H1 (cell line): ENCODE results near the gene HS3ST3B1. TPM values are rescaled to one million over a fixed set of nuclear protein-coding genes. Genes with fewer than 3 reads are reported as not detected.

Experiments used
- CTCF ChIA-PET: fragments of 300-600 bp; sonication (Branson Sonifier 250); formaldehyde crosslinking; loops from one replicate; lab custom pipeline; 2021; ENCODE audit not compliant: partially characterized antibody; lab: Charles Lee
- POLR2A ChIA-PET: fragments of 300-600 bp; sonication (Branson Sonifier 250); formaldehyde crosslinking; loops from one replicate; lab custom pipeline; 2021; ENCODE audit warnings: inconsistent platforms; ENCODE audit not compliant: partially characterized antibody; lab: Charles Lee
- DNase-seq, 2 experiments: peaks; one replicate each; pipeline versions ENCODE4 v3.0.0 to v3.0.0-alpha.2; 2010 to 2022; ENCODE audit warnings: low spot score in 2 of 2, low read depth in 1 of 2, mixed read lengths in 1 of 2
- FAIRE-seq: peaks from 2 replicates; lab custom pipeline; 2011; peaks lifted over from hg19 to GRCh38; lab: Jason Lieb, UNC
- H2AFZ ChIP-seq: 2 replicates; pipeline ENCODE4 v1.8.1; 2012; ENCODE audit warnings: low read length, inconsistent platforms
- H2AK5ac ChIP-seq: 2 replicates; pipeline ENCODE4 v1.6.1; 2013; ENCODE audit warnings: low read depth, low read length
- H2BK120ac ChIP-seq: replicated peaks from 2 replicates; pipeline ENCODE3; 2013; ENCODE audit warnings: low read depth, low read length, inconsistent platforms
- H2BK12ac ChIP-seq: 2 replicates; pipeline ENCODE4 v1.6.1; 2013; ENCODE audit warnings: low read depth, low read length
- H2BK15ac ChIP-seq: 2 replicates; pipeline ENCODE4 v1.6.1; 2013; ENCODE audit warnings: low read length
- H2BK20ac ChIP-seq: 2 replicates; pipeline ENCODE4 v1.6.1; 2013; ENCODE audit warnings: low read length
- H2BK5ac ChIP-seq: 2 replicates; pipeline ENCODE4 v1.6.1; 2013; ENCODE audit warnings: low read depth, low read length
- H3K14ac ChIP-seq: 2 replicates; pipeline ENCODE4 v1.6.1; 2013; ENCODE audit warnings: inconsistent platforms; ENCODE audit not compliant: insufficient read length
- H3K18ac ChIP-seq: 2 replicates; pipeline ENCODE4 v1.6.1; 2013; ENCODE audit warnings: low read length; ENCODE audit errors: extremely low read depth
- H3K23ac ChIP-seq: 2 replicates; pipeline ENCODE4 v1.6.1; 2013; ENCODE audit warnings: inconsistent platforms; ENCODE audit not compliant: insufficient read length
- H3K23me2 ChIP-seq: 2 replicates; pipeline ENCODE4 v1.6.1; 2013; ENCODE audit warnings: low read depth, low read length
- H3K27ac ChIP-seq: 2 replicates; pipeline ENCODE4 v1.6.1; 2011; ENCODE audit warnings: low read depth, low read length, inconsistent platforms
- H3K27me3 ChIP-seq, 4 experiments: replicated peaks in 1 of 4; 1 replicate in 1 of 4; 2 replicates in 3 of 4; pipeline versions ENCODE4 v1.6.1 to v1.8.1; 2011 to 2013; ENCODE audit warnings: low read length in 3 of 4, mild to moderate bottlenecking in 3 of 4, inconsistent platforms in 2 of 4, mixed read lengths in 2 of 4, moderate library complexity in 1 of 4; ENCODE audit not compliant: control insufficient read depth in 3 of 4, insufficient read depth in 3 of 4; ENCODE audit errors: extremely low read depth in 1 of 4
- H3K36me3 ChIP-seq, 4 experiments: 2 replicates each; pipeline versions ENCODE4 v1.6.1 to v1.8.1; 2011 to 2013; ENCODE audit warnings: mild to moderate bottlenecking in 4 of 4, low read length in 3 of 4, moderate library complexity in 2 of 4, control low read depth in 1 of 4, inconsistent platforms in 1 of 4; ENCODE audit not compliant: insufficient read depth in 4 of 4, control insufficient read depth in 2 of 4
- H3K4ac ChIP-seq: replicated peaks from 2 replicates; pipeline ENCODE3; 2013; ENCODE audit warnings: low read length, low read depth, mixed read lengths, inconsistent platforms; ENCODE audit not compliant: insufficient read length
- H3K4me1 ChIP-seq, 4 experiments: replicated peaks in 1 of 4; 1 replicate in 1 of 4; 2 replicates in 3 of 4; pipeline versions ENCODE4 v1.6.1 to v1.8.1; 2011 to 2013; ENCODE audit warnings: low read length in 3 of 4, inconsistent platforms in 2 of 4, mixed read lengths in 1 of 4; ENCODE audit not compliant: insufficient read depth in 4 of 4, control insufficient read depth in 3 of 4
- H3K4me2 ChIP-seq, 2 experiments: 2 replicates each; pipeline versions ENCODE4 v1.6.1 to v1.8.1; 2011 to 2013; ENCODE audit warnings: low read depth in 2 of 2, low read length in 2 of 2, control low read depth in 1 of 2, inconsistent platforms in 1 of 2, mild to moderate bottlenecking in 1 of 2; ENCODE audit not compliant: insufficient read depth in 1 of 2
- H3K4me3 ChIP-seq, 4 experiments: fragments of 200-600, 300-600 bp in 1 of 4; sonication (generic), shearing (Covaris generic), sonication (Bioruptor Twin) in 1 of 4; 2 replicates each; pipeline versions ENCODE4 v1.5.1 to v1.8.1; 2011 to 2016; ENCODE audit warnings: low read length in 4 of 4, low read depth in 3 of 4, control low read depth in 2 of 4, inconsistent platforms in 2 of 4, mild to moderate bottlenecking in 2 of 4, mixed read lengths in 1 of 4, moderate library complexity in 1 of 4; ENCODE audit not compliant: insufficient read depth in 2 of 4; ENCODE audit errors: extremely low read depth in 1 of 4
- H3K56ac ChIP-seq: replicated peaks from 2 replicates; pipeline ENCODE3; 2013; ENCODE audit warnings: low read depth, mild to moderate bottlenecking, mixed read lengths, low read length, inconsistent platforms; ENCODE audit not compliant: insufficient read length
- H3K79me1 ChIP-seq: 2 replicates; pipeline ENCODE4 v1.6.1; 2013; ENCODE audit warnings: low read depth, low read length, control low read depth
- H3K79me2 ChIP-seq, 2 experiments: 2 replicates each; pipeline versions ENCODE4 v1.6.1 to v1.8.1; 2012 to 2013; ENCODE audit warnings: low read length in 2 of 2, mild to moderate bottlenecking in 2 of 2, inconsistent platforms in 1 of 2; ENCODE audit not compliant: insufficient read depth in 2 of 2, control insufficient read depth in 1 of 2
- H3K9ac ChIP-seq, 4 experiments: replicated peaks in 1 of 4; 1 replicate in 1 of 4; 2 replicates in 3 of 4; pipeline versions ENCODE4 v1.6.1 to v1.8.1; 2011 to 2013; ENCODE audit warnings: low read depth in 3 of 4, low read length in 3 of 4, control low read depth in 2 of 4, mild to moderate bottlenecking in 2 of 4, moderate library complexity in 2 of 4, inconsistent platforms in 1 of 4; ENCODE audit errors: extremely low read depth in 1 of 4
- H3K9me3 ChIP-seq, 2 experiments: 2 replicates each; pipeline versions ENCODE4 v1.6.1 to v1.8.1; 2012 to 2013; ENCODE audit warnings: mild to moderate bottlenecking in 2 of 2, moderate library complexity in 2 of 2, control low read depth in 1 of 2, inconsistent platforms in 1 of 2, low read depth in 1 of 2, low read length in 1 of 2, mixed read lengths in 1 of 2; ENCODE audit not compliant: insufficient read depth in 2 of 2
- H4K20me1 ChIP-seq, 2 experiments: replicated peaks in 1 of 2; 2 replicates each; pipeline versions ENCODE3 to v1.8.1; 2011 to 2013; ENCODE audit warnings: inconsistent platforms in 2 of 2, low read length in 2 of 2, mild to moderate bottlenecking in 1 of 2; ENCODE audit not compliant: insufficient read depth in 2 of 2, control insufficient read depth in 1 of 2
- H4K5ac ChIP-seq: 2 replicates; pipeline ENCODE4 v1.6.1; 2013; ENCODE audit warnings: low read length, low read depth, mixed read lengths, inconsistent platforms; ENCODE audit not compliant: insufficient read length
- H4K8ac ChIP-seq: 2 replicates; pipeline ENCODE4 v1.8.0; 2013; ENCODE audit warnings: mild to moderate bottlenecking, moderate library complexity, low read length, inconsistent platforms; ENCODE audit not compliant: insufficient read depth; ENCODE audit errors: extremely low read depth
- H4K91ac ChIP-seq: replicated peaks from 2 replicates; pipeline ENCODE3; 2013; ENCODE audit warnings: low read length, mixed read lengths, inconsistent platforms; ENCODE audit not compliant: insufficient read length
- POLR2AphosphoS5 ChIP-seq: IDR thresholded peaks from 2 replicates; pipeline ENCODE4 v1.6.1; 2011; ENCODE audit warnings: low read depth, low read length
- SIRT6 ChIP-seq: IDR thresholded peaks from one replicate; pipeline ENCODE4 v1.7.1; 2012; ENCODE audit warnings: low read length, inconsistent platforms
- TAF7 ChIP-seq: optimal IDR thresholded peaks from 2 replicates; pipeline ENCODE3; 2011; ENCODE audit warnings: low read depth, mild to moderate bottlenecking, inconsistent platforms, low read length, moderate library complexity, borderline replicate concordance
- TEAD4 ChIP-seq: IDR thresholded peaks from 2 replicates; pipeline ENCODE4 v1.6.1; 2012; ENCODE audit warnings: low read depth, low read length, inconsistent platforms, mixed read lengths
- WGBS, 2 experiments: shearing (Covaris generic) in 1 of 2; methylation state at CpG; one replicate each; pipeline versions ENCODE4 v1.1.6 to v1.1.7; 2013 to 2015; ENCODE audit warnings: low lambda C conversion rate in 2 of 2, mixed read lengths in 2 of 2, inconsistent platforms in 1 of 2, low coverage in 1 of 2, missing lambda C conversion rate in 1 of 2; ENCODE audit not compliant: insufficient replicate concordance in 2 of 2, insufficient coverage in 1 of 2, insufficient read length in 1 of 2; ENCODE audit errors: extremely low coverage in 1 of 2, missing lambda C conversion rate in 1 of 2; 5-methylcytosine and 5-hydroxymethylcytosine counted together
- polyA plus RNA-seq, 7 experiments: library from polyadenylated mRNA; depleted of rRNA in 3 of 7; stranded (reverse) in 5 of 7; unstranded in 2 of 7; fragments of >200 nt in 5 of 7; fragments of 200-250 nt in 2 of 7; gene quantifications; 1 replicate in 5 of 7; 2 replicates in 1 of 7; 4 replicates in 1 of 7; pipeline versions ENCODE4 v1.2.1 to v1.2.3, GENCODE V29; 2011 to 2013; ENCODE audit warnings: missing spikeins in 2 of 7, mixed read lengths in 2 of 7
- total RNA-seq: library from RNA; stranded (reverse); fragmentation: NEBNext Ultra II Directional; extraction: Animal tissue kit (Norgen Biotek cat#: 25700); gene quantifications from 2 replicates; pipeline ENCODE4 v1.2.1, GENCODE V29; 2021

HS3ST3B1 gene
- total and polyA plus RNA-seq, 2 of the 8 experiments (the other 6 are each of a cell fraction or from before 2014, with no cell fraction given) = 4.7 to 14.4 TPM

GRCh38 chr17:14354807-14355206 is 53.9 kb downstream of the HS3ST3B1 start:
- peak overlapping the region; percentile 82 for H3K4ac ChIP-seq
- no peak overlapping the region for H3K9ac ChIP-seq
- peak overlapping the region; percentile 96; the same call in 1 of the 2 replicates for H2BK5ac ChIP-seq
- H3K79me1 ChIP-seq = no peaks in the 10 kb centered on the region
- no peak overlapping the region for H4K5ac ChIP-seq
- peak overlapping the region; percentile 90; the same call in 1 of the 2 replicates for H2BK12ac ChIP-seq
- no peak overlapping the region for H3K4me3 ChIP-seq
- no peaks in the 10 kb centered on the region for H3K23me2 ChIP-seq
- DNase-seq (no peak), FAIRE-seq (no peak)
- peak overlapping the region; percentile 56; the same call in 1 of the 2 replicates for H2AK5ac ChIP-seq
- no peak overlapping the region for H3K23ac ChIP-seq
- H3K14ac ChIP-seq = no peak overlapping the region
- no peaks in the 10 kb centered on the region for H4K20me1 ChIP-seq
- H2BK20ac ChIP-seq = peak overlapping the region; percentile 36; the same call in 1 of the 2 replicates
- no peak overlapping the region for H3K56ac ChIP-seq
- CTCF ChIA-PET = interaction anchor here (0.7 to 1.7 kb wide), 3 partner anchors 20 to 80 kb away, joined by 3 read pairs; partner anchors contain the start of gene HS3ST3B1
- H4K91ac ChIP-seq = peak overlapping the region; percentile 96
- H2BK15ac ChIP-seq = no peak overlapping the region
- 88% methylated on average over 2 of the region's 2 CpGs; no CpG with 5 or more reads in 1 of the 2 experiments for whole genome bisulfite sequencing, 2 experiments
- no peak overlapping the region for H2AFZ ChIP-seq
- peak overlapping the region; percentile 82 for H2BK120ac ChIP-seq
- H3K9me3 ChIP-seq = 0 out of 4 replicates have a peak, but pooled peaks cover 0 to 2% of the 10 kb centered on the region in 2 experiments
- peak overlapping the region; percentile 52; the same call in 1 of the 2 replicates for H3K18ac ChIP-seq
- no peaks in the 10 kb centered on the region for H3K79me2 ChIP-seq
- no peak overlapping the region for H3K4me2 ChIP-seq
- H4K8ac ChIP-seq = no peak overlapping the region
- H3K27ac ChIP-seq = no peak overlapping the region
- TF ChIP-seq TEAD4 (no peak), POLR2AphosphoS5 (no peak), SIRT6 (no peak), TAF7 (no peak)
- POLR2A ChIA-PET = interaction anchor here (0.8 to 1.6 kb wide), 4 partner anchors 22 to 47 kb away, joined by 3 to 4 read pairs (median 3); no protein-coding TSS in a partner anchor
- H3K36me3 ChIP-seq = no peaks in the 10 kb centered on the region; a peak in 1 of 8 replicates
- H3K27me3 ChIP-seq = no peaks in the 10 kb centered on the region
- peaks cover 0 to 19% (median 13%) of the 10 kb centered on the region in 4 experiments; a peak in 5 of 7 replicates for H3K4me1 ChIP-seq
